GM19467 (cell line): Measurements from ENCODE around the gene CAMK2A.

Experiments
- ATAC-seq: cut with Tn5 transposase; IDR thresholded peaks from one replicate; pipeline ENCODE4 v1.9.1; 2021; ENCODE audit warnings: mild to moderate bottlenecking, moderate library complexity; ENCODE audit not compliant: unreplicated experiment

The CAMK2A gene

DNA sequence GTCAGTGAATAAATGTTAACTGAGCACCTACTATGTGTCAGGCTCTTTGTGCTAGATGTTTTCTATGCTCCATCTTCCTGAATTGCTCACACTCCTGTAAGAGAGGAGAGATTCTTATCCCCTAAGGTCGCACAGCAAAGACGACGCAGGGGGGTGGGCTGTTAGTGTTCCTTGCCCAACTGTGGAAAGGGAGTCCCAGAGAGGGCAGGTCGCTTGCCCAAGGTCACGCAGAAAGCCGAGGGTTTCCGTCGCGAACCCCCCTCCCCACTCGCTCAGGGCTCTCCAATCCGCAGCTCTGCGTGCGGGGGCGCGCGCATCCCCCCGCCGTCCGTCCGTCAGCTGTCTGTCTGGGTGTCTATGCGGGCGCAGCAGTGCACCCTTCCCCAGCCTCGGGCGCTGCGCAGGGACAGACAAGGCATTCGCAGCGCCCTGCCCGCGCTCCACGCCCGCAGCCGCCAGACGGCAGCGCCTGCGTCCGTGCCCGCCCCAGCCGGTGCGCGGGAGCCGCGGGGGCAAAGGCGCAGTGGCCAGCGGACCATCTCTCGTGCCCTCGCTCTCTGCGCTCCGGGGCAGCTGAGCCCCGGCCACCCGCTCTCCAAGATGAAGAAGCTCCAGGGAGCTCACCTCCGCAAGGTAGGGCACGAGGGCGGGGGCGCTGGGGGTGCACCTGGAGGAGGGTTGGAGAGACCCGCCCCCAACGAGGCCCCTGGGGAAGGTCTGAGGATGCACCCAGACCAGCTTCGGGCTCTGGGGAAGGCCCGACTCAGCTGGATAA lies 99.7 kb downstream of the CAMK2A start, which contains the start of gene SLC6A7:
SLC6A7 (plus strand) TSS at position 335 of the 775 bp plus-strand sequence; CDS start at position 601, 266 bp downstream.
- ATAC-seq = no peak

DNA sequence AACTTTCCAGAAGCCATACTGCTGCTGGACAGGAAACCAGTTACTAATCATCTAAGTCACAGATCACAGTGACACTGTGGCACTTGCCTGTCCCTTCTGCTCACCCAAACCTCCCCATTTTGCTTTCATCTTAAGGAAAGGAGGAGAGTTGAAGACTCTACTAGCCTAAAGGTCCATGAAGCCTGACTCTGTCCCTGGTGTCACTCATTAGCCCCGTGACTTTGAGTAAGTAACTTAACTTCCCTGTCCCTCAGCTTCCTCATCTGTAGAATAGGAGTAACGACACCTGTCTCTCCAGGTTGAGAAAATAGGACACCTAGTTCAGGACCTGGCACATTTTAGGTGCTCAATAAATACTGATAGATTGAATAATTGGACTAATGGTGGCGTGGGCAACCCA lies 100.2 kb downstream of the CAMK2A start:
- no peak for ATAC-seq

DNA sequence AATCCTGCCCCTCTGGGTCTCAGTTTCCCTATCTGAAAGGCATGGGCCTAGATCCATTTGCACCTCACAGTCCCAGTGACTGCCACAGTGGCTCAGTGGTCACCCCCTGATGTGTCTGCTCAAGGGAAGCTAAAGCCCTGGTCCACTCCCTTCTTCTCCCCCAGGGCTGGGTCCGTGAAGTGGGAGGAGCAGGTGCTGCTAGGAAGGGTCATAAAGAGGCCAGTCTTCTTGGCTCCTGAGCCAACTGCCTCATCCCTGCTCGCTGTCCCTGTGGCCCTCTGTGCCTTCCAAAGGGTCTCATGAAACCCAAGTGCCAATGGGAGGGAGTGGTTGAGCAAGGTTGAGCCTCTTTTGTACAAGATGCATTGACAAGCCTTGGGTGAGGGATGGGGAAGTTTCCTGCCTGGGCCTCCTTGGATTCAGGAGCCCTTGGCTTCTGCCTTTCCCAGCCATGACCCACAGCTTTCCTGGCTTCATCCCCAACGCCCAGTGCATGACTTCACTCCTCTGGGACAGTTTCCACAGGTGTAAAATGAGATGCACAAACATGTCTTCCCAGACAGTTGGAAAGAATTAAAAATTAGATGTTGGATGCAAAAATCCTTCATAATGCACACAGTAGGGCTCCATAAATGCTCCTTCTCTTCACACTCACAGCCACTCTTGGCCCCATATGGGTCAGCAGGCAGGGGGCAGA lies 101.3 kb downstream of the CAMK2A start:
- no peak for ATAC-seq

DNA sequence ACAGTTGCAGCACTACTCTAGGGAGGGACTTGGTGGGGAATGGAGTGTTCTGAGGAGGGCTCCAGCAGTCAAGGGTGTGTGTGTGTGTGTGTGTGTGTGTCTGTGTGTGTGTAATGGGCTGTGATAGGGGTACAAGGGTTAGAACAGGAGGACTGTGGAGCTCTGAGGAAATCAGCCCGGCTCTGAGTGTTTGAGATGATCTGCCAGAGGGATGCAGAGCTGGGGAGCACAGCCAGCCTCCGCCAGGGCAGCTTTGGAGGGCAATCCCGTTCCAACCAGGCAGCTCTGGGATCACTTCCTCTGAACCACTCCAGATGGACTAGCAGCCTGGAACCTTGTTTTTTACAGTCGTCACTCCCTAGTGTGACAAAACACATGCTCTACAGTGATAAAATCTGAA lies 102.7 kb downstream of the CAMK2A start:
- ATAC-seq = no peak

DNA sequence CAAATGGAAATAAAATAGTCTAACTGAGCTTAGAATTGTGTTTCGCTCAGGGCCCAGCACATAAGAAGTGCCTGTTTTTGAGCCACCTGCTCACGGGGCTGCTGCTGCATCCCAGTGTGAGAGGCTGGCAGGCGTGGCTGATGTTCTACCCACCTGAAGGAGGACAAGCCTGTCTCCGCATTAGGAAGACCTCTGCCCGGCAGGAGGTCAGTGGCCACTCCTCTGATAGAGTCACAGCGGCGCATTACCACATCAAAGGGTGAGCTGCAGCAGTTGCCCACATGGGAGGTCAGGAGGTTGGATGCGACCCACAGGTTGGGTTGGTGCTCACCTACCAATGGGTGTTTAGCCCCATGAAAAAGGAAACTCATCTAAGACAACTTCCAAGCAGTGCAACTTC lies 103.4 kb downstream of the CAMK2A start:
- ATAC-seq = no peak

DNA sequence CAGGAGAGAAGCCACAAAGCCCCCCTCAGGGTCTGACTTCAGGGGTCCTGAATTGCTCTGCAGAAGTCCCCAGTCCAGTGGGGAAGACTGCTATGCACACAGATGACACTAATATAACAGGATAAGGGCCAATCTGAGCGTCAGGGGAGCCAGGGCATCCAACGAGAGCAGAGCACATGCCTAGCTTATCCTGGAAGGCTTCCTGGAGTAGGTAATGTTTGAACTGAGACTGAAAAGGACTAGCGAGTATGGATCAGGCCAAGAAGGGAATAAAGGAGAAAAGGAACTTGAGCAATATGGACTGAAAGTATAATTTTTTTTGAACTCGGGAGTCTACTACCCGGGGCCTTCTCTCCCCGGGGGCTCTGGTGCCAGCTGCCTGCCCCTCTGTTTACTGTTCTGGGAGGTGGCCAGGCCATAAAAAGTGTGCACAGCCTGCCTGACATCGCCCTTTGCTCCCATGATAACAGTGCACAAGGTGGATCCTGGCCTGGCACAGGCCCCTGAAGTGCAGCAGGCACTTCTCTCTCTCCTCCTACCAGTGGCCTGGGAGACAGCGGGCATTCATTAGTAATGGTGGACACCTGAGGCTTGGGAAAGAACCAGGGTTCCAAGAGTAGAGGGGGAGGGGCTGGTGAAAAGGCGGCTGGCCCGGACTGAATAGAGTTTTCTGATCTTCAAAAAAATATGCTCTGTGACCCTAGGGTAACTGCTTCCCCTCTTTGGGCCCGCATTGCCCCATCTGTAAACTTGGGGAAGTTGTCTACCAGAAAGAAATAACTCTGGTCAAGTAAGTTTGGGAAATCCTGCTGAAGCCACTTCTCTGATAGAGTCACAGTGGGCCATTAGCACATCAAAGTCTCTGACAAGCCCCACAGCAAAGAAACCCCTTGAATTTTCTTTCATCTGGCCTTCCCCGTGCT lies 104.3 kb downstream of the CAMK2A start:
- no peak for ATAC-seq

DNA sequence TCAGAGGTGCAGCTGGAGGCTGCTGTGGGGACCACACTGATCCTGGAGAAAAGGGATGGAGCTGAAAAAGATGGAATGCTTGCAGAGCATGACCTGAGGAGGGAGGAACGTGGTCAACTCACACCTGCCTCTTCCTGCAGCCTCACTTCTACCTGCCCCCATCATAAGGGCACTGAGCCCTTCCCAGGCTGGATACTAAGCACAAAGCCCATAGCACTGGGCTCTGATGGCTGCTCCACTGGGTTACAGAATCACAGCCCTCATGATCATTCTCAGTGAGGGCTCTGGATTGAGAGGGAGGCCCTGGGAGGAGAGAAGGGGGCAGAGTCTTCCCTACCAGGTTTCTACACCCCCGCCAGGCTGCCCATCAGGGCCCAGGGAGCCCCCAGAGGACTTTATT lies 105.6 kb downstream of the CAMK2A start:
- ATAC-seq = no peak

DNA sequence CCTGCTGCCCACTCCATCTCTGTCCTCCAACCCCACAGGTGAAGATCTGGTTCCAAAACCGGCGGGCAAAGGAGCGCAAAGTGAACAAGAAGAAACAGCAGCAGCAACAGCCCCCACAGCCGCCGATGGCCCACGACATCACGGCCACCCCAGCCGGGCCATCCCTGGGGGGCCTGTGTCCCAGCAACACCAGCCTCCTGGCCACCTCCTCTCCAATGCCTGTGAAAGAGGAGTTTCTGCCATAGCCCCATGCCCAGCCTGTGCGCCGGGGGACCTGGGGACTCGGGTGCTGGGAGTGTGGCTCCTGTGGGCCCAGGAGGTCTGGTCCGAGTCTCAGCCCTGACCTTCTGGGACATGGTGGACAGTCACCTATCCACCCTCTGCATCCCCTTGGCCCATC lies 106.1 kb downstream of the CAMK2A start:
- ATAC-seq = no peak

DNA sequence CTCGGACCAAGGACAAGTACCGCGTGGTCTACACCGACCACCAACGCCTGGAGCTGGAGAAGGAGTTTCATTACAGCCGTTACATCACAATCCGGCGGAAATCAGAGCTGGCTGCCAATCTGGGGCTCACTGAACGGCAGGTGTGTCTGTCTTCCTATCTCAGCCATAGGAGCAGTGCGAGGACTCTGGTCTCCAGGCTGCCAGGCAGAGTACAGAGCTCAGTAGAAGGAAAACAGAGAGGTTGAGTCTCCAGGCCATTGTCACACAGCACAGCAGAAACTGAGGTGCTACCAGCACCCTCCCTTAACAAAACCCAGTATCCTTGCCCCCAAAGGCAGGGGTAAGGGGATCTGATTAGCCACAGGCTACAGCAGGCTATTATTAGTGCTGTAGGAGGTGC lies 106.8 kb downstream of the CAMK2A start:
- no peak for ATAC-seq

DNA sequence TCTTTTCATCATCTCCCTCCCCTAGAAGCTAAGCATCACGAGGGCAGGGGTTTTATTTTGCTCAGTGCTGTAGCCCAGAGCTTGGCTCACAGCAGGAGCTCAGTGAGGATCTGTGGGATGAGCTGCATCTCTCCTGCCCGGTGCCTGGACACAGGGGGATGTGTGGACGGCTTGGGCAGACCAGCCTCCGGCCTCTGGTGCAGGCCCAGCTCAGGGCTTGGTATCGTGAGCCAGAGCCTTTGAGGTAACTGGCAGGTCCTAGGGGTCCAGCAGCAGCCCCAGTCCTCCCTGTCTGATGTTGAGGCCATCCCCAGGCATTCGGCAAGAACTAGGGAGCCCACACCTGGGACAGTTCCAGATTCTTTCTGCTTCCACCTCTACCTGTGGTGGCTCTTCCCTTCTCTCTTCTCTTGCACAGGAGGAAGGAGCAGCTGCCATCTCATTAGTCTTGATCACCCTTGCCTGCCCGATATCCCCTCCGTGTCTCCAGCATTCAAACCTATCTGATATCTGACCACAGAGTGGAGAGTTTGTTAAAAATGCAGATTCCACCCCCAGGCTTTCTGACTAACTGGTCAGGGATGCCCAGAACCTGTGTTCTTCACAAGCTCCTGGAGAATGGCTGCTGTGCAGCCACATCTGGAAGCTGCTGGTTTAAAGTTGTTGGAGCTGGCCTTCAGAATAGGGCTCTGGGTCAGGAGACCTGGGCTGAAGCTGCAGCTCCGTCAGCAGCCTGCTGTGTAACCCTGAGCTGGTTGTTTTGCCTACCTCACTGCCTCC lies 107.6 kb downstream of the CAMK2A start:
- ATAC-seq = no peak

DNA sequence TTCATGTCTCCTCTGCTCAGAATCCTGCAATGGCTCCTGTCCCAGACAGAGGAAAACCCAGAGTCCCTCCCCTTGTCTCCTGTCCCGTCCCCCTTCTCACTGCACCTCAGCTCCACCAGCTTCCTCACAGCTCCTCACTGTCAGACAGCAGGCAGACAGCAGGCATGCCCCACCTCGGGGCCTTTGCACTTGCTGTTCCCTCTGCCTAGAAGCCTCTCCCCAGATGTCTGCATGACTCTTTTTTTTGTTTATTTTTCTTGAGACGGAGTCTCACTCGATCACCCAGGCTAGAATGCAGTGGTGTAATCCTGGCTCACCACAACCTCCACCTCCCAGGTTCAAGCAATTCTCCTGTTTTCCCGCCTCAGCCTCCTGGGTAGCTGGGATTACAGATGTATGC lies 108.5 kb downstream of the CAMK2A start:
- no peak for ATAC-seq

DNA sequence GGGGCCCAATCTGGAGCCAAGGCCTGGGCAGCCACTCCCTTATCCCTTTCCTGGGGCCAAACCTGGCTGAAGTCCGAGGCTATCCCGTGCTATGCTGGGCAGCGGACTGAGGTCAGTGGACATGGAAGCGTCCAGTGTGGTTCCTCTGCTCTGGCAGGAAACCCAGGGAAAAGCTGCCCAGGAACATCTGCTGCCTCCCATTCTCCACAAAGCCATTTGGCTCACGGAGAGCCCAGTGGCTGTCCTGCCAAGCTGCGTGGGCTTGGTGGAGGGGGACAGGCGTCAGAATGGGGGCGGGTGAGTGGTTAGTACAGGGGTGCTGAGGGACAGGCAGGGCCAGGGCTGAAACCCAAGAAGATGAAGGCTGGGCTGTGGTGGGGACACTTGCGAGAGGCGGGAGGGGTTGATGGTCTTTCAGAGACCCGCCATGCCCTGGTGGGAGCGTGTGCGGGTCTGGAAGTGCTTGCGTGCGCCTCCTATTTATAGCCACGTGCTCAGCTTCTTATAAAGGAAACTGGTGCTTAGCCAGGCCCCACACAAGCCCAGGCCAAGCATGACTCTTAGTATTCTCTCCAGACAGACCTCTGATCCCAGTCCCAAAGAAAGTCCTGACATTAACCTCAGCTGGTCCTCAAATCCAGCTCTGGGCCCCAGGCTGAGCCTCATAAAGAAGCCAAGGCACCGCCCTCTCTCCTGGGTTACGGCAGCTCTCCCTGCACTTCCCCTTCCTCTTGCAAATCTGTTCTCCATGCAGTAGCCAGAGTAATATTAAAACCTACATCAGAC lies 109.1 kb downstream of the CAMK2A start:
- no peak for ATAC-seq

DNA sequence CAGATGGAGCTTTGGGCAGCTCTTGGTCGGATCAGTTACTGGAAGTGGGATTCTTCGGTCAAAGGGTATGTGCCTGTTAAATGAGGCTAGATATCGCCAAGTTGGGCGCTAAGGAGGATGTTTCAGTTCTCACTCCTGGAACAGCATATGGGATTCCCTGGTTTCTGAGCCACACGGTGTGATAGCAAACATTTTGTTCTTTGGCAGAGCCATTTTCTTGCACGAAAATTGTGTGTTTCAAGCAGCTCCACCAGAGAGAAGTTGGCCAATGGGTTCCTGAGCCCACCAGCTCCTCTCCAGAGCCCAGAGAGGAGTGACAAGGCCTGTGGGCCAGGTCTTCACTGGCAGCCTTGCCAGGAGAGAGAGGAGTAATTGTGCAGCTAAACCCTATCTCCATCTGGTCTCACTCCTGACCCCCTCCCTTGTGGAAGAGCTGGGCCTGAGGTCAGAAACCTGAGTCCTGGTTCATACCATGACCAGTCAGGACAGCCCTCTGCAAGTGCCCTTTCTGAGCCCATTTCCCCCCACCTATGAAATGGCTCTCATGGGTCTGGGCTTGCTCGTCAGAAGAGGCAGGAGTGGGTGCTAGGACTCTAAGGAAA lies 110.5 kb downstream of the CAMK2A start:
- ATAC-seq = no peak

DNA sequence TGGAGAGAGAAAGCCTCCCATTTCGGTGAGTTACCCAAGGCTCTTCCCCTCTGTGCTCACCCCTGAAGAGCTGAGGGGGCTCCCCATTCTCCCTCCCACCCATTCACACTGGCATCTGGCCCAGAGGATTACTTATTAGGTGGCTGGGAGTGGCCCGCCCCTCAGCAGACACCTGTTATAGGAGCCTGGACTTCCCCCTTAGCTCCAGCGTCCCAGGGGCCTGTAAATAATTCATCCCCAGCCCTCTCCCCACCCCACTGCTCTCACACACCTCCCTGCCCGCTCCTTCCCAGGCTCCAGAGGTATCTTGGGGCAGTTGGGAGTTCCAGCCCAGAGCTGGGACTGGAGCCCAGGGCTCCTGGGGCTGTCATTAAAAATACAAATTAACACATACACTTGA lies 111.3 kb downstream of the CAMK2A start:
- ATAC-seq = no peak

DNA sequence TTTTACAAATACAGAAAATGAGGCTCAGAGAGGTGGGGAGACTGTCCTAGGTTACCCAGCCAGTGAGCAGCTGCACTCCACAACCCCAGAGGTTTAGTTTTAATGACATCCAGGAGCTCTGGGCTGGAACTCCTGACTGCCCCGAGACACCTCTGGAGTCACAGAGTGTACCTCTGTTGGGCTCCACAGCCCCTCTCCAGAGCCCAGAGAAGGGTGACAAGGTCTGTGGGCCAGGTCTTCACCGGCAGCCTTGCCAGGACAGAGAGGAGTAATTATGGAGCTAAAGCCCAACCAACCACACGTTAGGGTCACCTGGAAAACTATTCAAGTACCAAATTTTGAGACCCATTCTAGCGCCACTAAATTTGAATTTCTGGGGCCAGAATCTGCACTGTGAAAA lies 111.9 kb downstream of the CAMK2A start:
- no peak for ATAC-seq

DNA sequence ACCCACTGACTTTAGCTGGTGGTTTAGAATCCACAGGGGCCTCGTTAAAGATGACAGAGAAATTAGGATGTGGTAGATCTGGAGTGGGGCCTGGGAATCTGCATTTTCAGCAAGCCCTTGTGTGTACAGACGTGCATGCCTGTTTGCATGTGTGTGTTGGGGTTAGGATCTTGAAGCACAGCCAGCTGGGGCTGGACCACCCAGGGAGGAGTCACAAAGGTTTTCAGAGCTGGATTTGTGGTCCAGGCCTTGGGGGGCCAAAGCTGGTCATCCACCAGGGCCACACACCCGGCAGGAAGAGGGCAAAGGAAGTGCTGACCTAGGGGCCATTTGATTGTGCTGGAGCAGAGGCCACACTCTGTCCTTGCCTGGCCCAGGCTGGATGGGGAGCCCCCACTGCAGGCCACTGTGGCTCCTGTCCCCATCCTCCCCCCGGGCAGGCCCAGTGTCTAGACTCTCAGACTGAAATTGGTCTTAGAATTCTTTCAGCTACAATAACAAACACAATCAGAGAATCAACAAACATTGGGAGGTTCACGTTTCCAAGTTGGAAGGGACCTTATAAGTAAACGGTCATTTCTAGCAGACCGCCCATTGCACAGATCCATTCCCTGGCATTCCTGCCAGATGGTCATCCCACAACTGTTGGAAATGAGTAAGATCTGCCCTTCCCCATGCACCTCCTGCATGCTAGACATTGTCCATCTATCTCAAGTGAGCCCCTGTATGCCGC lies 112.7 kb downstream of the CAMK2A start:
- no peak for ATAC-seq

DNA sequence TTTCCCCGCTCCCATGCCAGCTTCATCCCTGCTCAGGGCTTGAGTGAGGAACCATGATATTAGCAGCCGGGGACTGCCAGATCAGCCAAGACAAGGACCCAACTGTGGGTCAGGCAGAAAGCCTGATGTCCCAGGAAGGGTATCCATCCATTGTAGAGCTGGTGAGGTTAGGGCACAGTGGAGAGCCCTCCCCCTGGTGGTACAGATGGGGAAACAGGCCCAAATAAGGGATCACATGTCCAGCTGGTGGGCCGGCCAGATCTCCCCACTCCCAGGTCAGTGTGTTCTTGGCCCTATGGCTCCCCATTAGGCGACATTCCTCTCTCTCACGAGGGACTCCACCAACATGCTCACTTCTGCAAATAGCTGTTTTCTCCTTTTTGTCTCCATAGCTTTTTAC lies 114.0 kb downstream of the CAMK2A start:
- no peak for ATAC-seq

DNA sequence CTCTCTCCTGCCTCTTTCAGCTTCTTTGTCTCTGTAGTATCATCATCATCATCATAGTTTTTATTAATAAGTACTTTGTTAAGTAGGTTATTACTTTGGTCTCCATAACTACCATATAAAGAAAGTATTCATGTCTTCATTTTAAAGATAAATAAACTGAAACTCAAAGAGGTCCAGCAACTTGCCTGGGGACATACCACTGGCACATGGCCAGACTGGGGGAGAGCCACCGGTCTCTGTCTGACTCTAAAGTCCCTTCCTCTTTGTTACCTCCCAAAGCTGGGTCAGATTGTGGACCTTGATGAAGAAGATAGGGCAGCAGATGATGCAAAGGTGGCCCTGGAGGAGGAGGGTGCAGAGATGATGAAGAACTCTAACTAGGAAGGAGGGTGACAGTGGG lies 114.5 kb downstream of the CAMK2A start:
- no peak for ATAC-seq

DNA sequence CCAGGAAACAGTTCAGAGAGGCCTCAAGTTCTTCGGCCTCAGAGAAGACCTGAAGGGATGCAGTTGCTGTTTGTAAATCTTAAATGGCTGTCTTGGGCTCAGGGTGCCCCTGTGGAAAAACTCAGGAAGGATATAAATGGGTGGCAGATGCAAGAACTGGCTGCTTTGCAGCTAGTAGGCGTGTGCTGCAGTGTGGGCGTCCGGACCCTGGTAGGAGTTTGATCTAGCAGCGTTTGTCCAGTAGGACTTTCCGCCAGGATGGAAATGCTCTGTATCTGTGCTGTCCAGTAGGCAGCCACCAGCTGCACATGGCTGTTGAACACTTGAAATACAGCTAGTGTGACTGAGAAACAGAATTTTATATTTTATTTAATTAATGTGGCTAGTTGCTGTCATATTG lies 115.3 kb downstream of the CAMK2A start:
- ATAC-seq = no peak
